ENCODE data around the gene MINDY3. TPM values are rescaled to one million over a fixed set of nuclear protein-coding genes. Genes with fewer than 3 reads are reported as not detected.

Gene MINDY3
- total RNA-seq, 6 experiments from 2014 or later: 25.2 to 31.4 (median 28.4) TPM

- Mint-ChIP-seq H3K4me1 (ENCODE audit: low read depth) (no peaks in the 10 kb centered on the region), H3K27ac (no peak overlapping the region), H3K36me3 (ENCODE audit: low read depth) (no peaks in the 10 kb centered on the region), H3K4me3 (no peak overlapping the region), H3K27me3 (ENCODE audit: insufficient read depth) (peaks cover 19% of the 10 kb centered on the region), H3K9me3 (no peaks in the 10 kb centered on the region)
- no peak for TF ChIP-seq CTCF (IDR thresholded peaks at IDR 0.05)
- DNase-seq: no peak
These were observed 124.5 kb downstream of the MINDY3 start for GRCh38 chr10:15735763-15736162.

GRCh38 chr10:15730341-15730740 lies 130.0 kb downstream of the MINDY3 start:
- H3K27me3 Mint-ChIP-seq (ENCODE audit: insufficient read depth): peaks cover 13% of the 10 kb centered on the region
- H3K4me3 Mint-ChIP-seq: no peak overlapping the region
- H3K4me1 Mint-ChIP-seq (ENCODE audit: low read depth): peaks cover 3% of the 10 kb centered on the region; the same call in 1 of the 2 replicates
- no peaks in the 10 kb centered on the region for H3K9me3 Mint-ChIP-seq
- TF ChIP-seq CTCF (IDR thresholded peaks at IDR 0.05): no peak
- H3K27ac Mint-ChIP-seq: no peak overlapping the region
- no peak for DNase-seq
- no peaks in the 10 kb centered on the region; the same call in 1 of the 2 replicates for H3K36me3 Mint-ChIP-seq (ENCODE audit: low read depth)

- no peak for TF ChIP-seq CTCF (IDR thresholded peaks at IDR 0.05)
- Mint-ChIP-seq H3K27me3 (ENCODE audit: insufficient read depth) (peaks cover 13% of the 10 kb centered on the region), H3K4me3 (no peak overlapping the region), H3K27ac (no peak overlapping the region), H3K36me3 (ENCODE audit: low read depth) (no peaks in the 10 kb centered on the region; the same call in 1 of the 2 replicates), H3K9me3 (no peaks in the 10 kb centered on the region), H3K4me1 (ENCODE audit: low read depth) (peaks cover 6% of the 10 kb centered on the region; the same call in 1 of the 2 replicates)
- DNase-seq: no peak
These were observed 130.4 kb downstream of the MINDY3 start for GRCh38 chr10:15729890-15730289.

Other genes with a start within 250 kb of the MINDY3 start
- not detected for gene ITGA8, start 140.6 kb downstream of the MINDY3 start, total RNA-seq (2021; fragmentation: NEBNext Ultra II Directional; extraction: Animal tissue kit (Norgen Biotek cat#: 25700))